Esophagus muscularis mucosa (tissue), 4 donors: Measurements from ENCODE around the gene BTG2. TPM values are rescaled to one million over a fixed set of nuclear protein-coding genes. Genes with fewer than 3 reads are reported as not detected.
A peak's percentile ranks its signal among the peaks of the same experiment; 100 is the strongest.

Experiments
- DNase-seq: peaks from one replicate; pipeline ENCODE4 v3.0.0-alpha.2; 2017; ENCODE audit errors: extremely low spot score
- H3K27ac ChIP-seq, 4 donors: fragments of 200-600 bp; sonication (generic); replicated peaks in 1 of 4; 1 replicate in 3 of 4; 2 replicates in 1 of 4; pipeline ENCODE4 v1.5.1; 2016 to 2019; ENCODE audit warnings: mild to moderate bottlenecking in 1 of 4
- H3K27me3 ChIP-seq, 4 donors: fragments of 200-600 bp; sonication (generic); one replicate each; pipeline versions ENCODE4 v1.5.1 to v1.6.0; 2016 to 2019
- H3K36me3 ChIP-seq, 4 donors: fragments of 200-600 bp; sonication (generic); one replicate each; pipeline ENCODE4 v1.5.1; 2016 to 2019
- H3K4me1 ChIP-seq, 4 donors: fragments of 200-600 bp; sonication (generic); one replicate each; pipeline ENCODE4 v1.5.1; 2016 to 2019
- H3K4me3 ChIP-seq, 4 donors: fragments of 200-600 bp; sonication (generic); 1 replicate in 2 of 4; 2 replicates in 2 of 4; pipeline ENCODE4 v1.5.1; 2016 to 2019; ENCODE audit warnings: mild to moderate bottlenecking in 4 of 4, moderate library complexity in 1 of 4
- H3K9me3 ChIP-seq, 4 donors: fragments of 200-600 bp; sonication (generic); 1 replicate in 3 of 4; 2 replicates in 1 of 4; pipeline ENCODE4 v1.5.1; 2016 to 2019
- CTCF ChIP-seq, 3 experiments: fragments of 200-600 bp in 2 of 3; fragments of 450-650 bp in 1 of 3; sonication (generic) in 2 of 3; IDR thresholded peaks; one replicate each; pipeline ENCODE4 v1.5.1; 2017 to 2019; ENCODE audit warnings: antibody characterized with exemption in 3 of 3, mild to moderate bottlenecking in 2 of 3, moderate library complexity in 1 of 3
- EP300 ChIP-seq: sonication (generic); formaldehyde crosslinking; IDR thresholded peaks from one replicate; pipeline ENCODE4 v1.6.1; 2017; ENCODE audit warnings: antibody characterized with exemption
- POLR2A ChIP-seq: fragments of 450-650 bp; IDR thresholded peaks from one replicate; pipeline ENCODE4 v1.6.1; 2017; ENCODE audit warnings: antibody characterized with exemption, moderate library complexity, mild to moderate bottlenecking, low read depth
- POLR2AphosphoS5 ChIP-seq, 2 donors: sonication (generic); formaldehyde crosslinking; IDR thresholded peaks; one replicate each; pipeline ENCODE4 v1.6.1; 2017; ENCODE audit warnings: antibody characterized with exemption in 2 of 2
- WGBS: methylation state at CpG from one replicate; pipeline ENCODE4 v1.1.5; 2018; 5-methylcytosine and 5-hydroxymethylcytosine counted together
- intact Hi-C: fragments of 100-400 bp; cut with DNase I; formaldehyde crosslinking; loops from one replicate; pipeline ENCODE4 v1.15.1; 2023
- total RNA-seq, 4 donors: library from RNA; depleted of rRNA; stranded (reverse); fragments of >200 nt; gene quantifications; one replicate each; pipeline versions ENCODE4 v1.1.0 to v1.2.1, GENCODE V29; 2016

Gene BTG2
- total RNA-seq, 4 donors from 2014 or later, result 67.7 to 656 (median 159) TPM

DNA sequence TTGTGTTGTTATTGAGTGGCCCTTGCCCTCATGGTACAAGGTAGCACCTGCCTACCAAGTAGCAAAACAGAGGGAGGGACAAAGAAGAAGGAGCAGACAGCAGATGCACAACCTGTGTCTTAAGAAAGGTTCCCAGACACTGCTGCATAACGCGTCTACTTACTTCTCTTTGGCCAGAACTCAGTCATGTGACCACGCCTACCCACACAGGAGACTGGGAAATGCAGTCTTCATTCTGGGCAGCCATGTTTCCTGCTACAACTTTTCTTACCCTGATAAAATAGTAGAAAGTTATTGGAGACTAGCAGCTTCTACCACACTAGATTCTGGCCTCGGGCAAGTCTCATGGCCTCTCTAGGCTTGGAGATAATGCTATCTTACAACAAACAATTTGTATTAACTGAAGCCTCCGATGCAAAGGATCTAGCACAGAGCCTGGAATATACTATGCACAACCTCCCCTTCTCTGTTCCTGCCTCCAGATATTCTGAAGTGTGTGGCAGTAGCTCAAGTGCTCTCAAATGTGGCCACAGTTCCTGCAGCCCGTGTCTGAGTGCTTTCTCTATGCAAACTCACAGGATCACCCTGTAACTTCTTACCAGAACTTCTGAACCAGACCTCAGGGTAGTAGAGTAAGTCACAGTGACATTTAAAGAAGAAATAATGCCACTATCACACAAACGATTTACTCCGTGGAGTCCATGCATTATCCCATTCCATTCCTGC, 34.1 kb upstream of the BTG2 start:
- H3K4me1 ChIP-seq, result peaks cover 40 to 67% (median 54%) of the 10 kb centered on the region in 4 donors

GRCh38 chr1:203271962-203272632, 33.2 kb upstream of the BTG2 start:
- Histone ChIP-seq H3K27ac (peak overlapping the region in 1 of 4 donors; percentile 98), H3K4me1 (peaks cover 50 to 76% (median 63%) of the 10 kb centered on the region in 4 donors), H3K27me3 (no peaks in the 10 kb centered on the region), H3K9me3 (no peaks in the 10 kb centered on the region), H3K4me3 (no peak overlapping the region), H3K36me3 (no peaks in the 10 kb centered on the region)
- intact Hi-C loops, result loop anchor here (2.0 to 5.0 kb wide), 3 partner anchors 35 to 215 kb away; partner anchors contain the start of gene BTG2
- DNase-seq, result peak; percentile 53
- TF ChIP-seq EP300 (no peak), POLR2A (no peak), CTCF (IDR thresholded peaks at IDR 0.05) (no peak), POLR2AphosphoS5 (IDR thresholded peaks at IDR 0.05) (no peak)
- 82% methylated on average over 5 of the region's 6 CpGs for WGBS

More for the DNA sequence above, 34.1 kb upstream of the BTG2 start:
- Histone ChIP-seq H3K9me3 (no peaks in the 10 kb centered on the region), H3K4me3 (no peak overlapping the region), H3K36me3 (no peaks in the 10 kb centered on the region), H3K27ac (peak overlapping the region in 1 of 4 donors; percentile 29), H3K27me3 (no peaks in the 10 kb centered on the region)
- peak; percentile 94 for DNase-seq
- intact Hi-C loops, result loop anchor here (5.0 kb wide), 2 partner anchors 36 to 216 kb away; partner anchors contain the start of gene BTG2
- 35% methylated on average over 8 of the region's 8 CpGs for WGBS
- TF ChIP-seq EP300 (no peak), POLR2A (no peak), CTCF (IDR thresholded peaks at IDR 0.05) (peak in 1 of 3 experiments; percentile 17), POLR2AphosphoS5 (IDR thresholded peaks at IDR 0.05) (peak in 1 of 2 donors; percentile 71)

DNA sequence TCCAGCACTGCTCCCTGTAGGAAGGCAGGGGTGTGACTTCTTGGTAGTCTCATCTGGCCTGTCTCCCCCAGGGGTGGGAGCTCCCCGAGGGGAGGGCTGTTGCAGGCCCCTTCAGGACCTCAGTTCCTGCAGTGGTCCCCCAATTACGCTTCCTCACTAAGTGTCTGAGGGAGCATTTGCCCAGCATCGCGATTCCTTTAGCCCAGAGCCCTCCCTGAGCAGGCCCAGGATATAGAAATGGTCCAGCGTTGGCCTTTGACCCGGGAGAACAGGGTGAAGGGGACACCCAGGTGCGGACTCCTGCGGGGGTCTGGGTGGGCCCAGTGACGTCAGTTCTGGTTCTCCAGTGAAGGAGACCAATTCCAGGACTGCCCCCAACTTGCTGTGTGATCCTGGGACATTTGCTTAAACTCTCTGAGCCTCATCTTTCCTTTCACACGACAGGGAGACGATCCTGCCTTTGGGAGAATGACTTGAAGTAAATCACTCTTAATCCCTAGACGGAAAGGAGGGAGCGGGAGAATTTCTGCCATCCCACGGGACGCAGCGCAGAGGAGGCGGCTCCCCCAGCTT, 32.6 kb upstream of the BTG2 start:
- Histone ChIP-seq H3K27ac (peak overlapping the region; percentile 93 to 98 (median 95)), H3K9me3 (no peaks in the 10 kb centered on the region), H3K4me3 (peak overlapping the region; percentile 30 to 53 (median 38)), H3K27me3 (no peaks in the 10 kb centered on the region), H3K4me1 (peaks cover 53 to 79% (median 67%) of the 10 kb centered on the region in 4 donors), H3K36me3 (no peaks in the 10 kb centered on the region)
- peak; percentile 57 for DNase-seq
- intact Hi-C loops, result loop anchor here (2.0 to 5.0 kb wide), 3 partner anchors 35 to 215 kb away; partner anchors contain the start of gene BTG2
- no peak for TF ChIP-seq CTCF (IDR thresholded peaks at IDR 0.05)
- no peak for TF ChIP-seq EP300
- no peak for TF ChIP-seq POLR2A
- TF ChIP-seq POLR2AphosphoS5 (IDR thresholded peaks at IDR 0.05), result no peak
- WGBS, result 8% methylated on average over 8 of the region's 17 CpGs

GRCh38 chr1:203273206-203273868, 32.0 kb upstream of the BTG2 start:
- peak overlapping the region; percentile 30 to 53 (median 38) for H3K4me3 ChIP-seq

More at GRCh38 chr1:203273206-203273868, 32.0 kb upstream of the BTG2 start:
- 12% methylated on average over 23 of the region's 32 CpGs for WGBS
- Histone ChIP-seq H3K27me3 (no peaks in the 10 kb centered on the region), H3K9me3 (no peaks in the 10 kb centered on the region), H3K36me3 (no peaks in the 10 kb centered on the region), H3K4me1 (peaks cover 60 to 83% (median 70%) of the 10 kb centered on the region in 4 donors), H3K27ac (peak overlapping the region; percentile 93 to 98 (median 95))
- intact Hi-C loops, result loop anchor here (2.0 to 5.0 kb wide), 3 partner anchors 34 to 214 kb away; partner anchors contain the start of gene BTG2
- DNase-seq, result peak; percentile 96
- TF ChIP-seq POLR2AphosphoS5 (IDR thresholded peaks at IDR 0.05), result peak in 1 of 2 donors; percentile 86
- TF ChIP-seq EP300, result no peak
- TF ChIP-seq CTCF (IDR thresholded peaks at IDR 0.05), result peak; percentile 86 to 99 (median 99)
- TF ChIP-seq POLR2A, result no peak
